DMS79 (cell line): Measurements from ENCODE around the gene SERPINE2.
"Not testable (repeated sequence)": the region's sequence is repeated elsewhere in the genome, so short reads cannot be mapped to it uniquely, and the experiment has no call there.

Experiments
- DNase-seq: peaks from one replicate; lab custom pipeline; 2025; lab: John Stamatoyannopoulos, UW

The SERPINE2 gene

DNA sequence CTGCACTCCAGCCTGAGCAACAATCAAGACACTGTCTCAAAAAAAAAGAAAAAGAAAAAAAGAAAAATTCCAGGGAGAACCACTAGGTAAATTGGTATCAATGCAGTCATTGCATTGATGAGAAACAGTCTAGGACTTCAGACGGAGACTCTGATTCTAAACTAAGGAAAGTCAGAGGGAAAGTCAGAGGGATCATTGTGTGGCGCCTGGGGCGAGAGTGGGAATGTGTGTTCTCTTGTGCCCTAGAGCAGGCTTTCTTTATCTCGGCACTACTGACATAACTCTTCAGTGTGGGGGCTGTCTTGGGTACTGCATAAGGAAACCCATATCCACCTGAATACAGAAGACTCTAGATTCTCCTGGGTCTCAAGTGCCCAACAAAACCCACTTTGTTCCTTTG, 24.8 kb downstream of the SERPINE2 start:
- no peak for DNase-seq

DNA sequence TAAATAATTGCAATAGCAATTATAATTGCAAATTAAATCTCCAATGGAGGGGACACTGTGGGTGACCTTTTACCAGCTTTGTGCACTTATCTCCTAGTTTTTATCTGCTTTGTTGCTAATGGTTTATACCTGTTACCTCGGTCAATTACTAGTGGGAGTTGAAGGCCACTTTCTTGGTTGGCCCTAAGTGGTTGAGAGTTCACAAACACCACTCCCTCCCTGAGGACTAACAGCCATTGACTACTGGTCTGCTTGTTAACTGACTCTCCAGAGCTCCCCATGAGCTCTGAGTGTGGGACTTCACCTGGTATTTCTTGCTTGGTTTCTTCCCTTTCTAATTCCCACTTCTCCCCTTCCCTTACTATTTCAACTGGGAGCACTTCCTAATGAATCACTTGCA, 27.2 kb downstream of the SERPINE2 start:
- DNase-seq, result no peak

DNA sequence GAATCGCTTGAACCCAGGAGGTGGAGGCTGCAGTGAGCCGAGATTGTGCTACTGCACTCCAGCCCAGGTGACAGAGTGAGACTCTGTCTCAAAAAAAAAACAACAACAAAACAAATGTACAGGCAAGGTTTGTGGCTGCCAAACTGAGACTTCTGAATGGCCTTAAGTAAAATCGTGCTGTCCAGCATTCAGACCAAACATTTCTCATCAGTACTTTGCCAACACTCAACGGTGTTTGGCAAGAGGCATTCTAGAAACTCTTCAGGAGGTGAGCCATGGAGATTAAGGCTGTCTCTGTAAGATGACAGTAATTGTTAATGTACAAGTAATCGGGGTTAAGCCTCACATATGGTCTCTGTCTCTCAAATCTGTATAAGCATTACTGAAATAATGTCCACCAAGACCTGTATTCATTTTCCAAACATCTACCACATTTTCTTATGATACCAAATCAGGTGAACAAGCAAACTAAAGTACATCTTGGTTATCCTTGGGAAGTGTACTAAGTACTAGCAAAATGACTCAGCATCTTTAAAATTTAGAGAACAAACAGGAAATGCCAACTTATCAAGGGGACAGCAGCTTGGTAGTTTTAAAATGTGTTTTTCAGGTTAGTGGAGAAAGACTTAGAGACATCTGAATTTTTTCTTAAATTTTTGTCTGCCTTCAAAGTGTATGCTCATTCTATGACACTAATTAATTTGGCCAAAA, 29.3 kb downstream of the SERPINE2 start:
- no peak for DNase-seq

DNA sequence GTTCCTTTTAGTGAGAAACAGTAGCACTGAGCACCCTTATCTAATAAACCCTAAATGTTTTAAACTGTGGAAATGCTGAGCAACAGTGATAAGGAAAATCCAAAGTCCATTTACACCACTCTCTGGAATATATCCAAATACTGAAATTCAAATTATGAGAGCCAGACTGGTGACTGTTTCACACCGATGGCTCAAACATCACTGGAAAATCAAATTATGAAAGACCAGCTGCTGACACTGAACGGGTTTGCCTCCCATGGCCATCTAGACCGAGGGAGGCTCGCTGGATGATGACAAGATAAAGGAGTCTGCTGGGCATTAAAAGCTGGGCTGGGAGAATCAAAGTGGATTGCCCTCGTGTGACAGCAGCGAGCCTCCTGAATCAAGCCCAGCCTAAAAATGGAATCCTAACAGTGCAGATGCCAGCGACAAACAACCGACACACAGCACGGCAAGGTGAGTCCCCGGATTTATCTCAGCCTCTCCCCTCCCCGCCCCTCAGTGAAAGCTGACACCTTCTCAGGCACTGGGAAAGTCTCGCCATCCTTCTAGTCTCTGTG, 30.3 kb downstream of the SERPINE2 start:
- DNase-seq, result no peak

DNA sequence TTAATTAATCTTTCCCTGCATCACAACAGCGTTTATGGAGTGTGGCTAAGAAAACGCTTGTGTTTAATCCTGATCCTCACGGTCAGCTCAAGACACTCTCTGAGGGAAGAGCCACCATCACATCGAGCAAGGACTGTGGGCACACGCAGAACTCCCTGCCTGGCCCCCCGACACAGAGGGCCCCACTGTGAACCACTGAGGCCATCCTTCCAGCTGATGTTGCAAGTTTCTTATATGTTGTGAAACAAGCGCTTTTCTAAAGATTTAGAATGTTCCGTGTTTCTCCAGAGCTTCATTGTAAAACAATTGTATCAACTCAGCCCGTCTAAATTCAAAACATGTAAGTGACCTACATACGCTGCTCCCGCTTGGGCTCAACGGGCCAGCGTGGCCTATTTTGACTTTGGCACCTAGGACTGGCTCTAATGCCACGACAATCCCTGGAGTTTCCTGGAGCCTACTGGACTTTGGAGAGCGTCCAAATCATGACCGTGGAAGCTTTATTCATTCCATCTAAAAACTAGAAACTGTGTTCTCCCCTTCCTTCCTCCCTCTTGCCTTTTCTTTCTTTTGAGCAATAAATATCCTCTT, 34.9 kb downstream of the SERPINE2 start:
- no peak for DNase-seq

DNA sequence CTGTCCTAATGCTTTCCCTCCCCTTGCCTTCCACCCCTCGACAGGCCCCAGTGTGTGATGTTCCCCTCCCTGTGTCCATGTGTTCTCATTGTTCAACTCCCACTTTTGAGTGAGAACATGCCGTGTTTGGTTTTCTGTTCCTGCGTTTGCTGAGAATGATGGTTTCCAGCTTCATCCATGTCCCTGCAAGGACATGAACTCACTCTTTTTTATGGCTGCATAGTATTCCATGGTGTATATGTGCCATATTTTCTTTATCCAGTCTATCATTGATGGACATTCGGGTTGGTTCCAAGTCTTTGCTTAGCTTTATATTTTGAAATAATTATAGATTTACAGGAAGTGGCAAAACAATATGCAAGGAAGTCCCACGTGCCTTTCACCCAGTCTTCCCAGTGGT, 38.4 kb downstream of the SERPINE2 start:
- not testable (repeated sequence) for DNase-seq

DNA sequence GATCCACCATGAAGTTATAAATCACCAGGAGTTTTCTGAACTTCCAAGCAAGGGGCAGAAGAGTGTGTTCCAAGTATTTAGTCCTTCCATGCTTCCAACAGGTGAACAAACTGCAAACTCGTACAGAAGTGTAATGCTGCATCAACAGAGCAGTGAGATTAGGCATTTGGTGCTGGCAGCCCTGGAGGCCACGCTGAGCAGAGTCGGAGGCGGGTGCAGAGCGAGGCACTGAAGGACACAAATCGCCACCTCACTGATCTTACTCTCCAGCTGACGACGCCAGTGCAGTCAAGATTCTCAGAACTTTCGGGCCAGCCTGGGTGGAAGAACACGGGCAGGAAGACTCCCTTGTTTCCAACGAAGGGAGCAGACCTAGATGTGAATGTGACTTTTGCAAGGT, 39.2 kb downstream of the SERPINE2 start:
- DNase-seq, result no peak

DNA sequence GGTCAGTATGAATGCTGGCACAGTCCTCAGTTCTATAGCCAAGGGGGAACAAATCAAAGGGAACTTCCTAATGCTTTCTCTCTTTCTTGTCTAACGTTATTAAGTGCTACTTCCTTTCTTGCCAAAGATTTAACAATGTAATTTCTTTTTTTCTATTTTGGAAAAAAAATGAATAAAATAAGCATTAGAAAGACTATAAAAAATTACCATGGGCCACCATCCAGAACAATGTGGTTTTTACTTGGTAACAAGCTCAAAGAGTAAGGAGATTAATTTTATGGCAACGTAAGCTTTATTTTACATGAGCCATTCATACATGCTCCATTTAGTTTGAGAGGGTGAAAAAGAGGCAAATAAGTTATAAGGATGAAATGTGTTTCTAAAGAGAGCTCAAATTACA, 40.1 kb downstream of the SERPINE2 start:
- DNase-seq, result peak; percentile 21

DNA sequence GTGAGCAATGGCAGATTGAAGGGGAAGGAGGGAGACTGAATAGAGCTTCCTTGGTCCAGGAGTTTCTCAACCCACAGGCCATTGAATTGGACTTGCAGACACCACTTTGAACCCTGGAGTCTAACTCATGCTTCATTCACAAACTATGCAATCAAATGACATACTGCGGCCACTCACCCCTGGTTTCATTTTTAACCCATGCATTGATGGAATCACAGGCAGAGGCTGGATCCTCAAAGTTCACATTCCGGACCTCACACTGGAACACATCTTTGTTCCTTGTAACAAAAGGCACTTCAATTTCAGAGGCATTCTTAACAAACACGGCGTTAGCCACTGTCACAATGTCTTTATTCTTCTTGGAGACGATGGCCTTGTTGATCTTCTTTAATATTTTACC, 41.1 kb downstream of the SERPINE2 start:
- DNase-seq, result no peak

DNA sequence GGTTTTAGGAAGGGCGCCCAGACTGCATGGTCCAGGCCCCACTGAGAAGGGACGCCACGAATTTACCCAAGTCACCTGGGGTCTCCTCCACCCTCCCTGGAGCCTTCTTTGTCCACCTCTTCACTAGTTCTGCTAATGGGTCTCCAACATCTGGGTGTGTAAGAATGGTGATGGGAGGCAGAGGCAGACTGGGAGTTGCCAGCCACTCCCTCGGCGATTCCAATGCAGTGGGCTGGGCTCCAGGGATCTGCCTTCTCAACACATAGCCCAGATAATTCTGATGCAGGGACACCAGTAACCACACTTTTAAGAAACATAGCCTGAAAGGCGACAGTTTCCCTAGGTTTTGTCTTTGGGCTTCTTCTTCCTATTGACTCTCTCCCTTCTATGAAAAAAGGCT, 42.7 kb downstream of the SERPINE2 start:
- DNase-seq, result no peak

DNA sequence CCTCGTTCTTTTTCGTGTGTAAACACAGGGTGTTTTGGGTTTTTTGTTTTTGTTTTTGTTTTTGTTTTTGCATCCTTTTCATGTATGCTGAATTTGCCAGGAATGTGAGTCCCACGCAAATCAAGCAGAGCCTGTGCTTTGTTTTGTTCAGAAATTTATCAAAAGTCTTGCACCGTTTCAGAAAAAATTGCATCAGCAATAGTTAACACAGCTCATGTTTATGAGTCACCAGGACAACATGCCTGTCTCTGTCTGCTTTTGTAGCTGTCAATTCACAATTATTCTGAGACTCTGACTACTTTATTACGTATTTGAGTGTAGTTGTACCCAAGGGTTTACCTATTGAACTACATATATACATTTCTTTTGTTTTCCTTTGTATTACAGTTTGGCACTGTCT, 43.5 kb downstream of the SERPINE2 start:
- DNase-seq, result no peak

DNA sequence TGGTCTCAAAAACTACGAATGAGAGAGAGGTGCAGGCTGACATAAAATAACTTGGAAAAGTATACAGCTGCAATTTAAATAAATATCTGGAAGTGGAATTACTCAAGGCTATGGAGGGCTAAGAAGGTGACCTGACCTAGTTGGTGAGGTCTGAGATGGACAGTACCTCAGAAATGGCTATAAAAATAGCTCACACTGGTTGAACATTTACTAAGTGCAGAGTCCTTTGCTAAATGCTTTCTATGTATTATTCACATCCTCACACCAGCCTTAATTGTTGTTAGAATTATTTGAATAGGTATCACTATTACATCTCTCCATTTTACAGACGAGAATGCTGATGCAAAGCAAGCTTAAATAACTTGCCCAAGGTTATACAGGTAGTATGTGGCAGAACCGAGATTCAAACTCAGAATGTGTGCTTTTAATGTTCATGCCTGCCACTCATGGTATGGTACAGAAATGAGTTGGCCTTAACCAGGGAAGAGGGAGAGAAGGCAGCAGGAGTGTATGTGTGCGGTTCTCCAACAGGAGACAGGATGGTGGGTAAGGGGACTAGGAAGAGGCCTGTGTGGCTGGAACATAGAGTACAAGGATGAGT, 44.4 kb downstream of the SERPINE2 start:
- DNase-seq, result no peak

DNA sequence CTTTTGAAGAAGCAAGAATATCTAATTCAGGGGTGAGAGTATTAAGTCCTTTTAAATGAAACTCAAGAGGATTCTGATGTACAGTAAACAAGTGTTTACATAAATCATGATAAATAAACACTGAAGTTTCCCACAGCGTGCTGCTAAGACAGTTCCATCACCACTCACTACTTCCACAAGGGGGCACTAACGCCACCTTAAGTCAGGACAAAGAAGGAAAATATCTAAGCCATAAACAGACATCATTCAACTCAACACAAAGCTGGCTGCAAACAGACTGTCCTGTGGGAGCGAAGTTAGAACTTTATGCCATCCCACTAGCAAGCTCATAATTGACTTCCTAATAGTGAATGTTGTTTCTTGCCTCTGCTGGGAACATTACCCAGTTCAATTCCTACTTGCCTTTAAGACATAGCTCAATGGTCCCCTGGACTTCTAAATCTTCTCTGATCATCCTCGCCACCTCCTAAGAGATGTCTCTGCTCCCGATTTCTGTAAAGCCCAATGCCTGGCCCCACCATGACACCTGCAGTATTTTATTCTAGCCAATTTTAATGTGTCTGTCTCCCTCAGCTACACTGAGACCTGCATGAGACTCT, 45.4 kb downstream of the SERPINE2 start:
- peak; percentile 29 for DNase-seq

DNA sequence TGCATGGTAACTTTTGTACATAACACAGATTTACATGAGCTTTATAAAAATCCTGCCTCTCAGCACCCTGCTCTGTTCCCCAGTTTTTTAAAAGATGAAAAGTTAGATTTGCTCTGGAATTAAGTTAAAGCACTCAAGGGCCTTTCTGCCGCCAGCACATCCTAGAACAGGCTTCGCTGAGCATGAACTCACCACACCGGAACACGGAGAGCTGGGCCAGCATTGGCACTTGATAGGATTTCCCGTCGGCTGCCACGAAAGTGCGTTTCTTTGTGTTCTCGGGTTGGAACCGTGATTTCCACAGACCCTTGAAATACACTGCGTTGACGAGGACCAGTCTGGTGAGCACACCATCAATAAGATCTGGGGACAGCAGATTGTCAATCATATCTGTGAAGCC, 47.5 kb downstream of the SERPINE2 start:
- no peak for DNase-seq

DNA sequence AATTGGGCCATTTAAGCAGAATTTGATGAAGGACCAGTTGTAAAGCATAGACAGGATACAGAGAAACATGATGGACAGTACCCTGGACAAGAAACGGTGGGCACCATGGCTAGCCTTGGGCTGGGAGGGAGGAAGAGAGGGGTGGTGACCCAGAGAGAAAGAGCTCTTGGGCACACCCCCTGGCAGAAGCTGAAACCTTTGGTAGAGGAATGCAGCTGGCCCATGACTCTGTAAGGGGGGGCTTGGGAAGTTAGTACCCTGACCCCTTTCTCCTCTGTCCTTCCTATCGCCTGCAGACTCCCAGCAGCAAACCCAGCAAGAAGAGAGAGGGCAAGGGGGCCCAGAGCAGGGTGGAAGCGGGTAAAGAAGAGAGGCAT, 49.2 kb downstream of the SERPINE2 start:
- no peak for DNase-seq

DNA sequence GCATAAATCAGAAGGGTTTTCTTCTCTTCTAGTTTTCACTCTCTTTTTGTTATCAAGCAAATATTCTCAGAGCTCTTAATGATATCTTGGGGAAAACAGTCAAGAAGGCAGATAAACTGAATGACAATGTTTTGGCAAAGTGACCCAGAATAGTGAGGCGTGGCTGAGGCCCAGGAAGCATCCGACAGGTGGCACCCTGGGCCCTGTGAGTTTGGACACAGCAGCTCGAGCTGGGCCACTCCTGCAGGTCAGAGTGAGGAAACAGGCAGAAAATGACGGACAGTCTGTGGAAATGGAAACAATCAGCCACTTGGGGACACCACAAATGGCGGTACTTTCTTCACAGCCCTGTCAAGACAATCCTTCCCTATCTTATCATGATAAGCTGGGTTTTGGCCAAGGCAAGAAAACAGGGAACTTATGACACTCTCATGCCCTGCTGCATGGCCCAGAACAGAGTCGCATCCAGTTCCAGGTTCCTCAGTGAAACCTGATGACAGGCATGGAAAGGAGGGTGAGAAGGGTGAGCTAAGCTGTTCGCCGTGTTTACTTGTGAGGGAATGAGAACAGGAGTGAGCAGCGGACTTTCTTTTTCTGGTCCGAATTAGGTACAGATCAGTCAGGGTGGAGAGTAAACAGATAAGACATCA, 49.8 kb downstream of the SERPINE2 start:
- no peak for DNase-seq

DNA sequence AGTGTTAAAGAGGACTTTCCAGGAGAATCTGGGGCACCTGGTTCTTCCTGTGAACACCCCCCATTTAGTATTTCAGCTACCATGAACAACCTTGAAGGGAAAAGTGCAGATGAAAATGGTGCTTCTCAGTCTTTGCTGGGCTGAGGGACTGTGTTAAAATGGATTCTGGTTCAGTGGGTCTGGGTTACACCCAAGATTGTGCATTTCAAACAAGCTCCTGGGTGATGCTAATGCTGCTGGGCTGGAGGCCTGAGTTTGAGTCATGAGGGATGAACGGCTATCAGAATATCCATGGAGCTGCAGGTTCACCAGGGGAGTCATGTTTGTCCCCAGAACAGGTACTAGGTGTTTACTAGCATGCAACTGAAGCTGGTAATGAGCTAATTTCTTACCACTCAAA, 57.8 kb downstream of the SERPINE2 start:
- no peak for DNase-seq

DNA sequence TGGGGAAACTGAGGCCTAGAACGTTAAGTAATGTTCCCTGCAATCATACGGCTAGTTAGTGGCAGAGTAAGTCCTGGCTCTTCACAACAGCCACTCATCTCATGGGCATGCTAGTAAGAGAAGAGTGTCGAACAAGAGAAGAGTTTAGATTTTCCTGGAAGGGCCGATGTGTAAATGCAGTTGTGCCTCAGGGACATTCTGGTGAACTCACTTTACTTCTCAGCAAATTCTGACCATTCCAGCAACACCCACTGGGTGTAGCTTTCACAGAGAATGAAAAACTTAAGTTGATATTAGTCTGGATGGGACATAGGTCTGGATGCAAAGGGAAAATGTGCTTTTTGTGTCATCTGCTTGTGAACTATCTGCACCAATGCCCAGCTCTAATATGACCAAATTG, 58.3 kb downstream of the SERPINE2 start:
- DNase-seq, result no peak

DNA sequence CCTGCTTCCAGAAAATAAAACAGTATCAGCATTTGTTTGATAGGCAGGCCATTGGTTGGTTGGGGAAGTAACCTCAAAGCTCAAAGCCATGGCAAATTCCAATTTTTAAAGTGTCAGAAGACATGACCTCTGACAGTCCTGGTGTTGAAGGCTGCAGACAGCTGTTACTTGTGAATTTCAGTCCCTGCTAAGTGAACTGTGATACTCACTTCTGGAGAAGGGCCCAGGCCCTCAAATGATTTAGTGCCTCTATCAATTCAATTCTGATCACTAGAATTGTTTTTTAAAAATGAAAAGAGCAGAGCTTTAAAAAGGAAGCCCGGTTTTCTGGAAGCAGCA, 58.7 kb downstream of the SERPINE2 start:
- DNase-seq, result no peak

DNA sequence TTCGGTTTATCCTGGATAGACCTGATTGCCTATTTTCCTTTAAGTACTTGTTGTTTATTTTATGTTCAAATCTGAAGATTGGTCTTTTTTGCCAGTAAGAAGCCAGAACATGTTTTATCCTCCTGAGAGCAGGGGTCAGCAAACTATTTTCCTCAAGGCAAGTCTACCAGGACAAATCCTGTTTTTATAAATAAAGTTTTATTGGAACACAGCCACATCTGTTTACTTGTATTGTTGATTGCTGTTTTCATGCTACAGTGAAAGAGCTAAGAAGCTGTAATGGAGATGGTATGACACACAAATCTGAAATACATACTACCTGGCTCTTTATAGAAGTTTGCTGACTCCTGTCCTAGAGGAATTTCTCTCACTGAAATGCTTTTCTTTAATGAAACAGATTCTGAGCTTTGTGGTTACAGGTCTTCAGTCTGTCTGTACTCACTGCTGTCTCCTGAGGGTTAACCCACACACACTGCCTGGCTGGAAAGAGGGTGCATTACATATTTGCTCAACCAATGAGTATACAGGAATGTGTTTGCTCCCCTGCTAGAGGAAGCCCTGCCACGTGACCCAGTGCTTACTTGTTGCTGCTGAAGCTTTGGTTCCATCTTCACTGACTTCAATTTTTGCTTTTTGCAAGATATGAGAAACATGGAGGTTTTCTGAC, 59.2 kb downstream of the SERPINE2 start:
- DNase-seq, result no peak

DNA sequence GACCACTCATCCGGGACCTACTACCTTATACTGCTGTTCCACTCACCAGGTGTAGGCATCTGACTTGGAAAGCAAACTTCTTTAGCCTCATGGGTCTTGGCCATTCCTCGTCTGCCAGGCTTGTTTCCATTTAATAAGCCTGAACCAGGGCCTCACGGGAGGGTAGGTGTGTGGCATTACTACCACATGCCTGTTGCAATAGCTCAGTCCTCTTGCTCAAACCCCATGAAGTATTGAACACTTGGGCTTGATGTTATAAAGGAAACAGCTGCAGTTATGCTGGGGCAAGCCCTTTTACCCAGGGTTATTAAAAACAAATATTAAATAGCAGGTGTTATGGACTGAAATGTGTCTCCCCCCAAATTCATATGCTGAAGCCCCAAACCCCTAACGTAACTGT, 60.6 kb downstream of the SERPINE2 start:
- no peak for DNase-seq

DNA sequence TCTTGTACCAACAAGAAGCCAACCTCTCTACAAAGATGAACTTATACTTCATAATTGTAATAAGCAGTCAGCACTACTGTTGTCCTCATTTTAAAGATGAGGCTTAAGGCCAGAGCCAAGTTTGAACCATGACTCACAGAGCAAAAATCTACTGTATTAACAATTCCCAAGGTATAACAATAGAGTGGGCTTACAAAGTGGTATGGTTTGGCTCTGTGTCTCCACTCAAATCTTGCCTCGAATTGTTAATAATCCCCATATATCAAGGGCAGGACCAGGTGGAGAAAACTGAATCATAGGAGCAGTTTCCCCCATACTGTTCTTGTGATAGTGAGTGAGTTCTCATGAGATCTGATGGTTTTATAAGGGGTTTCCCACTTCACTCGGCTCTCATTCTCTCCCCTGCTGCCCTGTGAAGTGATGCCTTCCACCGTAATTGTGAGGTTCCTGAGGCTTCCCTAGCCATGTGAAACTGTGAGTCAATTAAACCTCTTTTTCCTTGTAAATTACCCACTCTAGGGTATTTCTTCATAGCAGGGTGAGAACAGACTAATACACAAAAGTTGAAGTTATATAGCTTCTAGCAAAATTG, 62.4 kb downstream of the SERPINE2 start:
- DNase-seq, result no peak
